Immature natural killer cell (primary cell): Measurements from ENCODE around the gene SEPTIN8. TPM values are rescaled to one million over a fixed set of nuclear protein-coding genes. Genes with fewer than 3 reads are reported as not detected.

Experiments
- DNase-seq, 3 donors: peaks; one replicate each; pipeline ENCODE4 v3.0.0; 2022; ENCODE audit warnings: mixed read lengths in 1 of 3
- H3K27ac Mint-ChIP-seq, 6 donors: one replicate each; pipeline ENCODE4 v1.8.0; 2020; ENCODE audit warnings: mixed read lengths in 6 of 6, mild to moderate bottlenecking in 5 of 6, inconsistent platforms in 4 of 6, moderate library complexity in 3 of 6
- H3K27me3 Mint-ChIP-seq, 3 donors: one replicate each; pipeline ENCODE4 v1.8.0; 2020 to 2021; ENCODE audit warnings: low read depth in 3 of 3, mild to moderate bottlenecking in 3 of 3, mixed read lengths in 3 of 3, moderate library complexity in 3 of 3, inconsistent platforms in 1 of 3
- H3K36me3 Mint-ChIP-seq, 3 donors: one replicate each; pipeline ENCODE4 v1.8.0; 2020; ENCODE audit warnings: mixed read lengths in 3 of 3, inconsistent platforms in 2 of 3, mild to moderate bottlenecking in 2 of 3
- H3K4me1 Mint-ChIP-seq, 2 donors: one replicate each; pipeline ENCODE4 v1.8.0; 2020; ENCODE audit warnings: inconsistent platforms in 2 of 2, mild to moderate bottlenecking in 2 of 2, mixed read lengths in 2 of 2, moderate library complexity in 1 of 2
- H3K4me3 Mint-ChIP-seq, 5 donors: one replicate each; pipeline ENCODE4 v1.8.0; 2020; ENCODE audit warnings: mild to moderate bottlenecking in 5 of 5, mixed read lengths in 5 of 5, inconsistent platforms in 3 of 5, moderate library complexity in 3 of 5
- H3K9me3 Mint-ChIP-seq, 6 donors: one replicate each; pipeline ENCODE4 v1.8.0; 2020; ENCODE audit warnings: mild to moderate bottlenecking in 6 of 6, mixed read lengths in 6 of 6, inconsistent platforms in 4 of 6, moderate library complexity in 3 of 6
- polyA plus RNA-seq, 3 donors: library from polyadenylated mRNA; unstranded; fragments of 300-500 nt; fragmentation: Illumina TruSeq; gene quantifications; one replicate each; pipeline ENCODE4 v1.2.3, GENCODE V29; 2021

The SEPTIN8 gene
- polyA plus RNA-seq, 3 donors from 2014 or later, result 0.79 to 1.3 (median 1.2) TPM

- no peak for DNase-seq
- Mint-ChIP-seq H3K4me3 (no peak overlapping the region), H3K4me1 (peaks cover 6 to 13% of the 10 kb centered on the region in 2 donors), H3K36me3 (no peaks in the 10 kb centered on the region), H3K27ac (no peak overlapping the region), H3K27me3 (no peaks in the 10 kb centered on the region), H3K9me3 (no peaks in the 10 kb centered on the region)
Measured at GRCh38 chr5:132772291-132773070, 4.6 kb downstream of the SEPTIN8 start.

- H3K4me1 Mint-ChIP-seq, result peaks cover 6 to 13% of the 10 kb centered on the region in 2 donors
- H3K27ac Mint-ChIP-seq, result no peak overlapping the region
- no peak overlapping the region for H3K4me3 Mint-ChIP-seq
- H3K9me3 Mint-ChIP-seq, result no peaks in the 10 kb centered on the region
- H3K27me3 Mint-ChIP-seq, result no peaks in the 10 kb centered on the region
- no peak for DNase-seq
- no peaks in the 10 kb centered on the region for H3K36me3 Mint-ChIP-seq
Measured at GRCh38 chr5:132771503-132771998, 5.5 kb downstream of the SEPTIN8 start.

GRCh38 chr5:132770476-132771159, 6.4 kb downstream of the SEPTIN8 start:
- no peak overlapping the region for H3K4me3 Mint-ChIP-seq
- H3K27me3 Mint-ChIP-seq, result no peaks in the 10 kb centered on the region
- DNase-seq, result no peak
- H3K36me3 Mint-ChIP-seq, result no peaks in the 10 kb centered on the region
- H3K4me1 Mint-ChIP-seq, result peaks cover under 1 to 5% of the 10 kb centered on the region in 2 donors
- H3K27ac Mint-ChIP-seq, result no peak overlapping the region
- no peaks in the 10 kb centered on the region for H3K9me3 Mint-ChIP-seq

- Mint-ChIP-seq H3K27ac (no peak overlapping the region), H3K36me3 (no peaks in the 10 kb centered on the region), H3K4me1 (no peaks in the 10 kb centered on the region), H3K4me3 (no peak overlapping the region), H3K27me3 (peaks cover 0 to 2% (median 0%) of the 10 kb centered on the region in 3 donors), H3K9me3 (no peaks in the 10 kb centered on the region)
- DNase-seq, result no peak
Measured at GRCh38 chr5:132768485-132768868, 8.6 kb downstream of the SEPTIN8 start.

GRCh38 chr5:132767150-132767549, 9.9 kb downstream of the SEPTIN8 start:
- H3K9me3 Mint-ChIP-seq, result no peaks in the 10 kb centered on the region
- H3K4me1 Mint-ChIP-seq, result no peaks in the 10 kb centered on the region
- peaks cover 0 to 6% (median 0%) of the 10 kb centered on the region in 3 donors for H3K36me3 Mint-ChIP-seq
- peaks cover 0 to 2% (median 1%) of the 10 kb centered on the region in 3 donors for H3K27me3 Mint-ChIP-seq
- no peak for DNase-seq
- H3K27ac Mint-ChIP-seq, result no peak overlapping the region
- no peak overlapping the region for H3K4me3 Mint-ChIP-seq

- DNase-seq, result no peak
- H3K27me3 Mint-ChIP-seq, result peaks cover 0 to 2% (median 1%) of the 10 kb centered on the region in 3 donors
- H3K27ac Mint-ChIP-seq, result no peak overlapping the region
- H3K9me3 Mint-ChIP-seq, result no peaks in the 10 kb centered on the region
- H3K4me1 Mint-ChIP-seq, result no peaks in the 10 kb centered on the region
- peaks cover 0 to 6% (median 0%) of the 10 kb centered on the region in 3 donors for H3K36me3 Mint-ChIP-seq
- H3K4me3 Mint-ChIP-seq, result no peak overlapping the region
Measured at GRCh38 chr5:132766806-132767055, 10.3 kb downstream of the SEPTIN8 start.

GRCh38 chr5:132766020-132766805, 10.8 kb downstream of the SEPTIN8 start:
- Mint-ChIP-seq H3K9me3 (no peaks in the 10 kb centered on the region), H3K27ac (no peak overlapping the region), H3K36me3 (peaks cover 0 to 7% (median 0%) of the 10 kb centered on the region in 3 donors), H3K27me3 (peaks cover 0 to 2% (median 1%) of the 10 kb centered on the region in 3 donors), H3K4me1 (no peaks in the 10 kb centered on the region), H3K4me3 (no peak overlapping the region)
- no peak for DNase-seq

GRCh38 chr5:132765311-132766019, 11.6 kb downstream of the SEPTIN8 start:
- no peak overlapping the region for H3K27ac Mint-ChIP-seq
- no peak for DNase-seq
- no peak overlapping the region for H3K4me3 Mint-ChIP-seq

GRCh38 chr5:132764671-132765238, 12.3 kb downstream of the SEPTIN8 start:
- no peak for DNase-seq
- Mint-ChIP-seq H3K4me1 (no peaks in the 10 kb centered on the region), H3K9me3 (no peaks in the 10 kb centered on the region), H3K4me3 (no peak overlapping the region), H3K27ac (no peak overlapping the region), H3K36me3 (peaks cover 0 to 15% (median 0%) of the 10 kb centered on the region in 3 donors), H3K27me3 (peaks cover 0 to 2% (median 1%) of the 10 kb centered on the region in 3 donors)

More at GRCh38 chr5:132765311-132766019, 11.6 kb downstream of the SEPTIN8 start:
- H3K27me3 Mint-ChIP-seq, result peaks cover 0 to 2% (median 1%) of the 10 kb centered on the region in 3 donors
- no peaks in the 10 kb centered on the region for H3K9me3 Mint-ChIP-seq
- no peaks in the 10 kb centered on the region for H3K4me1 Mint-ChIP-seq
- peaks cover 0 to 13% (median 0%) of the 10 kb centered on the region in 3 donors for H3K36me3 Mint-ChIP-seq

- Mint-ChIP-seq H3K4me1 (no peaks in the 10 kb centered on the region), H3K9me3 (no peaks in the 10 kb centered on the region), H3K27ac (no peak overlapping the region), H3K27me3 (peaks cover 0 to 2% (median 1%) of the 10 kb centered on the region in 3 donors), H3K36me3 (peaks cover 0 to 15% (median 0%) of the 10 kb centered on the region in 3 donors), H3K4me3 (no peak overlapping the region)
- no peak for DNase-seq
Measured at GRCh38 chr5:132764051-132764450, 13.0 kb downstream of the SEPTIN8 start.

- DNase-seq, result no peak
- Mint-ChIP-seq H3K36me3 (peaks cover 0 to 15% (median 3%) of the 10 kb centered on the region in 3 donors), H3K4me1 (no peaks in the 10 kb centered on the region), H3K9me3 (no peaks in the 10 kb centered on the region), H3K4me3 (no peak overlapping the region), H3K27me3 (peaks cover 0 to 2% (median 1%) of the 10 kb centered on the region in 3 donors), H3K27ac (no peak overlapping the region)
Measured at GRCh38 chr5:132763181-132764036, 13.6 kb downstream of the SEPTIN8 start.

- no peaks in the 10 kb centered on the region for H3K4me1 Mint-ChIP-seq
- no peak for DNase-seq
- no peaks in the 10 kb centered on the region for H3K9me3 Mint-ChIP-seq
- H3K36me3 Mint-ChIP-seq, result peaks cover 0 to 15% (median 3%) of the 10 kb centered on the region in 3 donors
- H3K27me3 Mint-ChIP-seq, result peaks cover 0 to 2% (median 1%) of the 10 kb centered on the region in 3 donors
- H3K27ac Mint-ChIP-seq, result peak overlapping the region in 1 of 6 donors; percentile 22
- H3K4me3 Mint-ChIP-seq, result no peak overlapping the region
Measured at GRCh38 chr5:132762246-132763000, 14.6 kb downstream of the SEPTIN8 start.
